ENCODE results near the gene CCDC157.

DNA sequence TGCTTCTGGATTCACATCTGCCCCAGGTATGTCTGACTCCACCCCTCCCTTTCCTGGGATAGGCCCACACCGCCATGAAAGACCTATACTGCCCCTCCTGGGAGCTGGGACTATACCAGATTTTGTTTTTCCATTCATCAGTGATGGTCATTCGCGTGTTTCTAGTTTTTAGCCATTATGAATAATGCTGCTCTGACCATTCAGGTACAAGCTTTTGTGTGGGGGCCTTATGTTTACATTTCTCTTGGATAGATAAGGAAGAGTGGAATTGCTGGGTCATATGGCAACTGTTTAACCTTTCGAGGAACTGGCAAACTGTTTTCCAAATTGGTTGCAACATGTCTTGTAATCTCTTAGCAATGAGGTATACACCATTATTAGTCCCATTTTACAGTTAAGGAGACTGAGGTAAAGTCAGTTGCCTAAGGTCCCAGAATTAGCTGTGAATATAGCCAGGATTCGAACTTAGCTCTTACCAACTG, 28.9 kb upstream of the CCDC157 start:
- TF ChIP-seq, protein P1, sequence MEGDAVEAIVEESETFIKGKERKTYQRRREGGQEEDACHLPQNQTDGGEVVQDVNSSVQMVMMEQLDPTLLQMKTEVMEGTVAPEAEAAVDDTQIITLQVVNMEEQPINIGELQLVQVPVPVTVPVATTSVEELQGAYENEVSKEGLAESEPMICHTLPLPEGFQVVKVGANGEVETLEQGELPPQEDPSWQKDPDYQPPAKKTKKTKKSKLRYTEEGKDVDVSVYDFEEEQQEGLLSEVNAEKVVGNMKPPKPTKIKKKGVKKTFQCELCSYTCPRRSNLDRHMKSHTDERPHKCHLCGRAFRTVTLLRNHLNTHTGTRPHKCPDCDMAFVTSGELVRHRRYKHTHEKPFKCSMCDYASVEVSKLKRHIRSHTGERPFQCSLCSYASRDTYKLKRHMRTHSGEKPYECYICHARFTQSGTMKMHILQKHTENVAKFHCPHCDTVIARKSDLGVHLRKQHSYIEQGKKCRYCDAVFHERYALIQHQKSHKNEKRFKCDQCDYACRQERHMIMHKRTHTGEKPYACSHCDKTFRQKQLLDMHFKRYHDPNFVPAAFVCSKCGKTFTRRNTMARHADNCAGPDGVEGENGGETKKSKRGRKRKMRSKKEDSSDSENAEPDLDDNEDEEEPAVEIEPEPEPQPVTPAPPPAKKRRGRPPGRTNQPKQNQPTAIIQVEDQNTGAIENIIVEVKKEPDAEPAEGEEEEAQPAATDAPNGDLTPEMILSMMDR (IDR thresholded peaks at IDR 0.05), result no peak
- TF ChIP-seq EP300 (IDR thresholded peaks at IDR 0.05; ENCODE audit: low read depth), result no peak

Data from transverse colon (tissue), 3 donors.